ENCODE results near the gene KIF7.

- TF ChIP-seq, protein P1, sequence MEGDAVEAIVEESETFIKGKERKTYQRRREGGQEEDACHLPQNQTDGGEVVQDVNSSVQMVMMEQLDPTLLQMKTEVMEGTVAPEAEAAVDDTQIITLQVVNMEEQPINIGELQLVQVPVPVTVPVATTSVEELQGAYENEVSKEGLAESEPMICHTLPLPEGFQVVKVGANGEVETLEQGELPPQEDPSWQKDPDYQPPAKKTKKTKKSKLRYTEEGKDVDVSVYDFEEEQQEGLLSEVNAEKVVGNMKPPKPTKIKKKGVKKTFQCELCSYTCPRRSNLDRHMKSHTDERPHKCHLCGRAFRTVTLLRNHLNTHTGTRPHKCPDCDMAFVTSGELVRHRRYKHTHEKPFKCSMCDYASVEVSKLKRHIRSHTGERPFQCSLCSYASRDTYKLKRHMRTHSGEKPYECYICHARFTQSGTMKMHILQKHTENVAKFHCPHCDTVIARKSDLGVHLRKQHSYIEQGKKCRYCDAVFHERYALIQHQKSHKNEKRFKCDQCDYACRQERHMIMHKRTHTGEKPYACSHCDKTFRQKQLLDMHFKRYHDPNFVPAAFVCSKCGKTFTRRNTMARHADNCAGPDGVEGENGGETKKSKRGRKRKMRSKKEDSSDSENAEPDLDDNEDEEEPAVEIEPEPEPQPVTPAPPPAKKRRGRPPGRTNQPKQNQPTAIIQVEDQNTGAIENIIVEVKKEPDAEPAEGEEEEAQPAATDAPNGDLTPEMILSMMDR (IDR thresholded peaks at IDR 0.05) = no peak
- TF ChIP-seq ZNF416 (CRISPR knock-in tag; IDR thresholded peaks at IDR 0.05) = no peak
- TF ChIP-seq ZNF232 (CRISPR knock-in tag; IDR thresholded peaks at IDR 0.05) = no peak
- no peak for TF ChIP-seq E2F4 (CRISPR knock-in tag; IDR thresholded peaks at IDR 0.05; ENCODE audit: borderline replicate concordance, low read depth)
- TF ChIP-seq CREM (CRISPR knock-in tag; IDR thresholded peaks at IDR 0.05) = no peak
- TF ChIP-seq GTF2I (CRISPR knock-in tag; conservative IDR thresholded peaks at IDR 0.05) = no peak
- TF ChIP-seq, protein P2, sequence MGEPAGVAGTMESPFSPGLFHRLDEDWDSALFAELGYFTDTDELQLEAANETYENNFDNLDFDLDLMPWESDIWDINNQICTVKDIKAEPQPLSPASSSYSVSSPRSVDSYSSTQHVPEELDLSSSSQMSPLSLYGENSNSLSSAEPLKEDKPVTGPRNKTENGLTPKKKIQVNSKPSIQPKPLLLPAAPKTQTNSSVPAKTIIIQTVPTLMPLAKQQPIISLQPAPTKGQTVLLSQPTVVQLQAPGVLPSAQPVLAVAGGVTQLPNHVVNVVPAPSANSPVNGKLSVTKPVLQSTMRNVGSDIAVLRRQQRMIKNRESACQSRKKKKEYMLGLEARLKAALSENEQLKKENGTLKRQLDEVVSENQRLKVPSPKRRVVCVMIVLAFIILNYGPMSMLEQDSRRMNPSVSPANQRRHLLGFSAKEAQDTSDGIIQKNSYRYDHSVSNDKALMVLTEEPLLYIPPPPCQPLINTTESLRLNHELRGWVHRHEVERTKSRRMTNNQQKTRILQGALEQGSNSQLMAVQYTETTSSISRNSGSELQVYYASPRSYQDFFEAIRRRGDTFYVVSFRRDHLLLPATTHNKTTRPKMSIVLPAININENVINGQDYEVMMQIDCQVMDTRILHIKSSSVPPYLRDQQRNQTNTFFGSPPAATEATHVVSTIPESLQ (CRISPR knock-in tag; IDR thresholded peaks at IDR 0.05) = no peak
- no peak for TF ChIP-seq CREB1 (CRISPR knock-in tag; IDR thresholded peaks at IDR 0.05)
- no peak for TF ChIP-seq MAX (CRISPR knock-in tag; IDR thresholded peaks at IDR 0.05)
- TF ChIP-seq FOXJ3 (CRISPR knock-in tag; IDR thresholded peaks at IDR 0.05; ENCODE audit: borderline replicate concordance) = no peak
Measured at GRCh38 chr15:89686522-89686921, 31.3 kb upstream of the KIF7 start.

All from WTC11 (cell line).